Adipocyte (in vitro differentiated cells): Measurements from ENCODE around the gene POU6F2.

Source experiments
- DNase-seq: peaks from one replicate; pipeline ENCODE4 v3.0.0-alpha.2; 2015; ENCODE audit warnings: low read depth
- H3K27me3 ChIP-seq: replicated peaks from 2 replicates; pipeline ENCODE4 v1.7.0; 2013; ENCODE audit warnings: mild to moderate bottlenecking, low read length, moderate library complexity; ENCODE audit not compliant: control insufficient read depth, insufficient read depth
- H3K36me3 ChIP-seq: 2 replicates; pipeline ENCODE4 v1.7.0; 2013; ENCODE audit warnings: low read length, mild to moderate bottlenecking, moderate library complexity; ENCODE audit not compliant: control insufficient read depth, insufficient read depth, severe bottlenecking
- H3K4me1 ChIP-seq: 2 replicates; pipeline ENCODE4 v1.7.0; 2013; ENCODE audit warnings: mild to moderate bottlenecking, low read length, moderate library complexity; ENCODE audit not compliant: control insufficient read depth, insufficient read depth
- H3K4me3 ChIP-seq: 2 replicates; pipeline ENCODE4 v1.7.0; 2013; ENCODE audit warnings: mild to moderate bottlenecking, low read length, moderate library complexity
- H3K9ac ChIP-seq: 2 replicates; pipeline ENCODE4 v1.7.0; 2013; ENCODE audit warnings: mild to moderate bottlenecking, low read length, moderate library complexity
- H3K9me3 ChIP-seq: 2 replicates; pipeline ENCODE4 v1.7.0; 2013; ENCODE audit warnings: mild to moderate bottlenecking, low read length, moderate library complexity; ENCODE audit not compliant: control insufficient read depth

POU6F2 gene

GRCh38 chr7:39259391-39260003 is 281.8 kb downstream of the POU6F2 start:
- Histone ChIP-seq H3K4me1 (no peaks in the 10 kb centered on the region), H3K36me3 (no peaks in the 10 kb centered on the region), H3K27me3 (peaks cover 15% of the 10 kb centered on the region), H3K4me3 (no peak overlapping the region), H3K9ac (no peak overlapping the region), H3K9me3 (no peaks in the 10 kb centered on the region)
- DNase-seq = no peak

GRCh38 chr7:39260279-39260844 is 282.7 kb downstream of the POU6F2 start:
- peaks cover 14% of the 10 kb centered on the region for H3K27me3 ChIP-seq
- no peak for DNase-seq
- no peak overlapping the region for H3K9ac ChIP-seq
- H3K36me3 ChIP-seq = no peaks in the 10 kb centered on the region
- no peaks in the 10 kb centered on the region for H3K9me3 ChIP-seq
- H3K4me3 ChIP-seq = no peak overlapping the region
- H3K4me1 ChIP-seq = no peaks in the 10 kb centered on the region

GRCh38 chr7:39261771-39262170 is 284.1 kb downstream of the POU6F2 start:
- Histone ChIP-seq H3K4me3 (no peak overlapping the region), H3K9ac (no peak overlapping the region), H3K9me3 (no peaks in the 10 kb centered on the region), H3K4me1 (no peaks in the 10 kb centered on the region), H3K27me3 (peaks cover 11% of the 10 kb centered on the region), H3K36me3 (no peaks in the 10 kb centered on the region)
- no peak for DNase-seq

- no peaks in the 10 kb centered on the region for H3K36me3 ChIP-seq
- peaks cover 7% of the 10 kb centered on the region for H3K27me3 ChIP-seq
- H3K4me3 ChIP-seq = no peak overlapping the region
- H3K9ac ChIP-seq = no peak overlapping the region
- H3K4me1 ChIP-seq = no peaks in the 10 kb centered on the region
- H3K9me3 ChIP-seq = no peaks in the 10 kb centered on the region
- DNase-seq = no peak
Observed at GRCh38 chr7:39265641-39266591, 288.2 kb downstream of the POU6F2 start.

GRCh38 chr7:39269034-39269433 is 291.3 kb downstream of the POU6F2 start:
- no peaks in the 10 kb centered on the region for H3K36me3 ChIP-seq
- no peaks in the 10 kb centered on the region for H3K9me3 ChIP-seq
- H3K4me1 ChIP-seq = no peaks in the 10 kb centered on the region
- H3K27me3 ChIP-seq = peaks cover 4% of the 10 kb centered on the region
- no peak overlapping the region for H3K9ac ChIP-seq
- DNase-seq = no peak
- no peak overlapping the region for H3K4me3 ChIP-seq

- Histone ChIP-seq H3K4me1 (no peaks in the 10 kb centered on the region), H3K9me3 (no peaks in the 10 kb centered on the region), H3K9ac (no peak overlapping the region), H3K27me3 (peaks cover 4% of the 10 kb centered on the region), H3K36me3 (no peaks in the 10 kb centered on the region), H3K4me3 (no peak overlapping the region)
- DNase-seq = no peak
Observed at GRCh38 chr7:39270018-39270417, 292.3 kb downstream of the POU6F2 start.

GRCh38 chr7:39271402-39271801 is 293.7 kb downstream of the POU6F2 start:
- Histone ChIP-seq H3K4me1 (no peaks in the 10 kb centered on the region), H3K9ac (no peak overlapping the region), H3K27me3 (peaks cover 4% of the 10 kb centered on the region), H3K36me3 (no peaks in the 10 kb centered on the region), H3K9me3 (no peaks in the 10 kb centered on the region), H3K4me3 (no peak overlapping the region)
- peak; percentile 15 for DNase-seq

GRCh38 chr7:39272111-39272510 is 294.4 kb downstream of the POU6F2 start:
- Histone ChIP-seq H3K9ac (no peak overlapping the region), H3K27me3 (peaks cover 4% of the 10 kb centered on the region), H3K4me1 (no peaks in the 10 kb centered on the region), H3K9me3 (no peaks in the 10 kb centered on the region), H3K4me3 (no peak overlapping the region), H3K36me3 (no peaks in the 10 kb centered on the region)
- DNase-seq = no peak

GRCh38 chr7:39272691-39273090 is 295.0 kb downstream of the POU6F2 start:
- Histone ChIP-seq H3K9ac (no peak overlapping the region), H3K9me3 (no peaks in the 10 kb centered on the region), H3K4me1 (no peaks in the 10 kb centered on the region), H3K36me3 (no peaks in the 10 kb centered on the region), H3K4me3 (no peak overlapping the region), H3K27me3 (peaks cover 4% of the 10 kb centered on the region)
- DNase-seq = no peak

- DNase-seq = no peak
- no peaks in the 10 kb centered on the region for H3K4me1 ChIP-seq
- H3K4me3 ChIP-seq = no peak overlapping the region
- H3K27me3 ChIP-seq = no peaks in the 10 kb centered on the region
- H3K36me3 ChIP-seq = no peaks in the 10 kb centered on the region
- peaks cover 7% of the 10 kb centered on the region for H3K9me3 ChIP-seq
- H3K9ac ChIP-seq = no peak overlapping the region
Observed at GRCh38 chr7:39280337-39280736, 302.6 kb downstream of the POU6F2 start.

- DNase-seq = no peak
- H3K4me1 ChIP-seq = no peaks in the 10 kb centered on the region
- H3K4me3 ChIP-seq = no peak overlapping the region
Observed at GRCh38 chr7:39285256-39285655, 307.5 kb downstream of the POU6F2 start.

More at GRCh38 chr7:39285256-39285655, 307.5 kb downstream of the POU6F2 start:
- Histone ChIP-seq H3K9me3 (peaks cover 7% of the 10 kb centered on the region), H3K36me3 (no peaks in the 10 kb centered on the region), H3K27me3 (peaks cover 13% of the 10 kb centered on the region), H3K9ac (no peak overlapping the region)
